CD4-positive, alpha-beta T cell (primary cell): ENCODE measurements around the gene MRPS33. TPM values are rescaled to one million over a fixed set of nuclear protein-coding genes. Genes with fewer than 3 reads are reported as not detected.
"Not testable (repeated sequence)": the region's sequence is repeated elsewhere in the genome, so short reads cannot be mapped to it uniquely, and the experiment has no call there.

Experiments used
- ATAC-seq: fragments of 200-7000 bp; cut with Tn5 transposase; one replicate; pipeline ENCODE4 v1.10.0; 2022; ENCODE audit warnings: mild to moderate bottlenecking; ENCODE audit not compliant: poor library complexity
- CTCF ChIA-PET: fragments of 350-600 bp; sonication (Branson Sonifier 250); formaldehyde crosslinking; loops from one replicate; lab custom pipeline; 2021; ENCODE audit warnings: antibody characterized with exemption, inconsistent platforms; lab: Charles Lee
- POLR2A ChIA-PET: fragments of 350-600 bp; sonication (Branson Sonifier 250); formaldehyde crosslinking; loops from one replicate; lab custom pipeline; 2021; ENCODE audit warnings: antibody characterized with exemption, inconsistent platforms; lab: Charles Lee
- DNase-seq, 14 experiments: peaks; one replicate each; pipeline ENCODE4 v3.0.0-alpha.2; 2013 to 2020; ENCODE audit warnings: mixed read lengths in 2 of 14
- H3K27ac ChIP-seq, 2 donors: one replicate each; pipeline versions ENCODE4 v1.5.1 to v1.7.0; 2013; ENCODE audit warnings: low read length in 2 of 2, low read depth in 1 of 2, mild to moderate bottlenecking in 1 of 2
- H3K27me3 ChIP-seq, 2 experiments: 1 replicate in 1 of 2; 2 replicates in 1 of 2; pipeline versions ENCODE4 v1.6.1 to v1.7.0; 2013; ENCODE audit warnings: low read length in 2 of 2, control low read depth in 1 of 2, mild to moderate bottlenecking in 1 of 2, moderate library complexity in 1 of 2; ENCODE audit not compliant: insufficient read depth in 2 of 2, control insufficient read depth in 1 of 2
- H3K36me3 ChIP-seq: one replicate; pipeline ENCODE4 v1.6.1; 2013; ENCODE audit warnings: low read length, control low read depth; ENCODE audit not compliant: insufficient read depth
- H3K4me1 ChIP-seq: one replicate; pipeline ENCODE4 v1.6.1; 2013; ENCODE audit warnings: low read length, control low read depth; ENCODE audit not compliant: insufficient read depth
- H3K4me3 ChIP-seq: one replicate; pipeline ENCODE4 v1.5.1; 2013; ENCODE audit warnings: mild to moderate bottlenecking, low read length, moderate library complexity
- H3K9me3 ChIP-seq, 2 experiments: 1 replicate in 1 of 2; 2 replicates in 1 of 2; pipeline versions ENCODE4 v1.6.1 to v1.7.0; 2013; ENCODE audit warnings: low read length in 2 of 2, mild to moderate bottlenecking in 2 of 2, control low read depth in 1 of 2, moderate library complexity in 1 of 2; ENCODE audit not compliant: control insufficient read depth in 1 of 2, insufficient read depth in 1 of 2
- H3K27ac Mint-ChIP-seq: one replicate; pipeline ENCODE4 v1.8.0; 2020; ENCODE audit warnings: mixed read lengths
- H3K27me3 Mint-ChIP-seq: one replicate; pipeline ENCODE4 v1.8.0; 2021; ENCODE audit warnings: mixed read lengths
- H3K36me3 Mint-ChIP-seq: one replicate; pipeline ENCODE4 v1.8.0; 2021; ENCODE audit warnings: low read depth, mixed read lengths
- H3K4me1 Mint-ChIP-seq: one replicate; pipeline ENCODE4 v1.8.0; 2021; ENCODE audit warnings: low read depth, mixed read lengths
- H3K4me3 Mint-ChIP-seq: one replicate; pipeline ENCODE4 v1.8.0; 2020; ENCODE audit warnings: mild to moderate bottlenecking, mixed read lengths
- H3K9me3 Mint-ChIP-seq: one replicate; pipeline ENCODE4 v1.8.0; 2020; ENCODE audit warnings: mixed read lengths
- intact Hi-C, 2 experiments: fragments of 100-400 bp; cut with DNase I in 1 of 2; cut with micrococcal nuclease in 1 of 2; formaldehyde crosslinking; loops; one replicate each; pipeline versions ENCODE4 v1.15.1 to v1.9.0; 2023 to 2025; cut with DNase I, micrococcal nuclease
- total RNA-seq, 174 experiments: library from RNA in 2 of 174; stranded (reverse) in 2 of 174; gene quantifications; one replicate each; pipeline ENCODE4 v1.2.3 and lab custom pipeline; 2021 to 2026
- TF ChIP-seq, protein P1 (sequence below): fragments of 200-600 bp; IDR thresholded peaks from one replicate; pipeline ENCODE4 v1.8.0; 2022; ENCODE audit warnings: antibody characterized with exemption, mild to moderate bottlenecking

The MRPS33 gene
- total RNA-seq, 2 experiments from 2014 or later, result 21.7 to 24.3 TPM

DNA sequence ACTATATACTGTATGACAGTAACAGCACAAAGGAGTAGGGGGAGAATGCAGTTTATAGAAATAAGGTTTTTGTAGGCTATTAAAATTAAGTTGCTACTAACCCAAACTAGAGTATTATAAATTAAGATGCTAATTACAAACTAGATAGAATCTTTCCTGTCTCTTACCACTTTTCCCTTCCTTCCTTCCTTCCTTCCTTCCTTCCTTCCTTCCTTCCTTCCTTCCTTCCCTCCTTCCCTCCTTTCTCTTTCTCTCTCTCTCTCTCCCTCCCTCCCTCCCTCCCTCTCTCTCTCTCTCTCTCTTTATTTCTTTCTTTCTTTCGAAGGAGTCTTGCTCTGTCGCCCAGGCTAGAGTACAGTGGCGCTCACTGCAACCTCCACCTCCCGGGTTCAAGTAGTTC, 53.6 kb downstream of the MRPS33 start:
- ChIA-PET CTCF (no interaction called here), POLR2A (no interaction called here)
- intact Hi-C loops, result no loop called here
- TF ChIP-seq, protein P1, sequence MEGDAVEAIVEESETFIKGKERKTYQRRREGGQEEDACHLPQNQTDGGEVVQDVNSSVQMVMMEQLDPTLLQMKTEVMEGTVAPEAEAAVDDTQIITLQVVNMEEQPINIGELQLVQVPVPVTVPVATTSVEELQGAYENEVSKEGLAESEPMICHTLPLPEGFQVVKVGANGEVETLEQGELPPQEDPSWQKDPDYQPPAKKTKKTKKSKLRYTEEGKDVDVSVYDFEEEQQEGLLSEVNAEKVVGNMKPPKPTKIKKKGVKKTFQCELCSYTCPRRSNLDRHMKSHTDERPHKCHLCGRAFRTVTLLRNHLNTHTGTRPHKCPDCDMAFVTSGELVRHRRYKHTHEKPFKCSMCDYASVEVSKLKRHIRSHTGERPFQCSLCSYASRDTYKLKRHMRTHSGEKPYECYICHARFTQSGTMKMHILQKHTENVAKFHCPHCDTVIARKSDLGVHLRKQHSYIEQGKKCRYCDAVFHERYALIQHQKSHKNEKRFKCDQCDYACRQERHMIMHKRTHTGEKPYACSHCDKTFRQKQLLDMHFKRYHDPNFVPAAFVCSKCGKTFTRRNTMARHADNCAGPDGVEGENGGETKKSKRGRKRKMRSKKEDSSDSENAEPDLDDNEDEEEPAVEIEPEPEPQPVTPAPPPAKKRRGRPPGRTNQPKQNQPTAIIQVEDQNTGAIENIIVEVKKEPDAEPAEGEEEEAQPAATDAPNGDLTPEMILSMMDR, result no peak
- H3K27ac Mint-ChIP-seq, result no peak overlapping the region
- H3K36me3 ChIP-seq, result no peaks in the 10 kb centered on the region
- ATAC-seq, result no peak
- H3K4me3 ChIP-seq, result no peak overlapping the region
- H3K9me3 Mint-ChIP-seq, result peaks cover 3% of the 10 kb centered on the region
- no peaks in the 10 kb centered on the region for H3K4me1 ChIP-seq
- no peaks in the 10 kb centered on the region for H3K36me3 Mint-ChIP-seq
- H3K27me3 ChIP-seq, result no peaks in the 10 kb centered on the region
- DNase-seq, result no peak
- H3K4me1 Mint-ChIP-seq, result no peaks in the 10 kb centered on the region
- H3K4me3 Mint-ChIP-seq, result no peak overlapping the region
- H3K27ac ChIP-seq, result no peak overlapping the region
- peaks cover 0 to 9% of the 10 kb centered on the region in 2 experiments for H3K9me3 ChIP-seq
- no peaks in the 10 kb centered on the region for H3K27me3 Mint-ChIP-seq

DNA sequence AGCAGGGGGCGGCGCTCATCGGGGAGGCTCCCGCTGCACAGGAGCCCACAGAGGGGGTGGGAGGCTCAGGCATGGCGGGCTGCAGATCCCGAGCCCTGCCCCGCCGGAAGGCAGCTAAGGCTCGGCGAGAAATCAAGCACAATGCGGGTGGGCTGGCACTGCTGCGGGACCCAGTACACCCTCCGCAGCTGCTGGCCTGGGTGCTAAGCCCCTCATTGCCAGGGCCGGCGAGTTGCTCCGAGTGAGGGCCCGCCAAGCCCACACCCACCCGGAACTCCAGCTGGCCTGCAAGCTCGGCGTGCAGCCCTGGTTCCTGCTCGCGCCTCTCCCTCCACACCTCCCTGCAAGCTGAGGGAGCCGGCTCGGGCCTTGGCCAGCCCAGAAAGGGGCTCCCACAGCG, 57.8 kb downstream of the MRPS33 start:
- H3K4me1 Mint-ChIP-seq, H3K4me1 ChIP-seq, DNase-seq, H3K9me3 Mint-ChIP-seq, ATAC-seq, H3K4me3 ChIP-seq, H3K36me3 ChIP-seq, H3K9me3 ChIP-seq, H3K4me3 Mint-ChIP-seq, H3K27me3 ChIP-seq, H3K27ac ChIP-seq, H3K27me3 Mint-ChIP-seq, CTCF ChIA-PET, POLR2A ChIA-PET, H3K27ac Mint-ChIP-seq, H3K36me3 Mint-ChIP-seq: not testable (repeated sequence)
- intact Hi-C loops, result loop anchor here in 1 of 2 experiments (5.0 kb wide), 1 partner anchor 145 kb away; no protein-coding TSS in a partner anchor

Other genes starting within 250 kb of the MRPS33 start
- 10 to 100 TPM; 49.9 to 57.8 TPM for gene BRAF, start 90.0 kb downstream of the MRPS33 start, total RNA-seq
- gene TMEM178B, start 59.1 kb upstream of the MRPS33 start, total RNA-seq, result not detected